Spleen (tissue), 7 donors: ENCODE measurements around the gene STRBP.

ENCODE experiments used
- POLR2A ChIP-seq, 3 donors: fragments of 450-650 bp; IDR thresholded peaks; one replicate each; pipeline ENCODE4 v1.5.1; 2017; ENCODE audit warnings: antibody characterized with exemption in 3 of 3, mild to moderate bottlenecking in 1 of 3
- POLR2AphosphoS5 ChIP-seq, 3 donors: sonication (generic); formaldehyde crosslinking; IDR thresholded peaks; one replicate each; pipeline ENCODE4 v1.5.1; 2017; ENCODE audit warnings: antibody characterized with exemption in 3 of 3
- TF ChIP-seq, protein P1 (sequence below), 11 experiments: fragments of 200-600 bp in 7 of 11; fragments of 450-650 bp in 4 of 11; sonication (generic) in 4 of 11; IDR thresholded peaks in 8 of 11; conservative IDR thresholded peaks in 3 of 11; 1 replicate in 7 of 11; 2 replicates in 4 of 11; pipeline versions ENCODE4 v1.4.0 to v1.8.0; 2016 to 2021; ENCODE audit warnings: antibody characterized with exemption in 11 of 11, inconsistent platforms in 4 of 11, mild to moderate bottlenecking in 1 of 11
- donor health status: DM: no; HTN: no; CAD: no; lungs with moderate emphysema.
- donor health status: DM: no; HTN: no; CAD: no.
- donor health status: DM: no; HTN: no; CAD: no.

DNA sequence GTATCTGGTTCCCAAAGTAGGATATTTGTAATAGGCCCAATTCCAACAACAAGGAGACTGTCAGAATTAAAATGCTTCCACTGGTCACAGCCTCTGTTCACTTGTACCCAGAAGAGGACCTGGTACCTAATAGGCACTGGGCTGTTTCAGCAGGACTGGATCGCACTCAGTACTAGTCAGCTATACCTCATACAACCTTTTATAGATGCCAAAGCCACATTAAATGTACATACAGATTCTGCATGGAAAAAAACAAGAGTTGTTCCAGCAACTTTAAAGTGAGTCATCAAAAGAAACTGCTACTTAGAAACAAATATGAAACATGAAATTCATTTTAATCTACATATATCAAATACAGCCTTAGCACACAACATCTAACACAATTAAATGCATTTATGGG, 147.4 kb downstream of the STRBP start:
- TF ChIP-seq, protein P1, sequence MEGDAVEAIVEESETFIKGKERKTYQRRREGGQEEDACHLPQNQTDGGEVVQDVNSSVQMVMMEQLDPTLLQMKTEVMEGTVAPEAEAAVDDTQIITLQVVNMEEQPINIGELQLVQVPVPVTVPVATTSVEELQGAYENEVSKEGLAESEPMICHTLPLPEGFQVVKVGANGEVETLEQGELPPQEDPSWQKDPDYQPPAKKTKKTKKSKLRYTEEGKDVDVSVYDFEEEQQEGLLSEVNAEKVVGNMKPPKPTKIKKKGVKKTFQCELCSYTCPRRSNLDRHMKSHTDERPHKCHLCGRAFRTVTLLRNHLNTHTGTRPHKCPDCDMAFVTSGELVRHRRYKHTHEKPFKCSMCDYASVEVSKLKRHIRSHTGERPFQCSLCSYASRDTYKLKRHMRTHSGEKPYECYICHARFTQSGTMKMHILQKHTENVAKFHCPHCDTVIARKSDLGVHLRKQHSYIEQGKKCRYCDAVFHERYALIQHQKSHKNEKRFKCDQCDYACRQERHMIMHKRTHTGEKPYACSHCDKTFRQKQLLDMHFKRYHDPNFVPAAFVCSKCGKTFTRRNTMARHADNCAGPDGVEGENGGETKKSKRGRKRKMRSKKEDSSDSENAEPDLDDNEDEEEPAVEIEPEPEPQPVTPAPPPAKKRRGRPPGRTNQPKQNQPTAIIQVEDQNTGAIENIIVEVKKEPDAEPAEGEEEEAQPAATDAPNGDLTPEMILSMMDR (IDR thresholded peaks at IDR 0.05 in 8 of 11, conservative IDR thresholded peaks at IDR 0.05 in 3 of 11) = no peak
- no peak for TF ChIP-seq POLR2AphosphoS5 (IDR thresholded peaks at IDR 0.05)
- TF ChIP-seq POLR2A (IDR thresholded peaks at IDR 0.05) = no peak
